Mesothelial cell of epicardium (in vitro differentiated cells): Measurements from ENCODE around the gene GRK5. TPM values are rescaled to one million over a fixed set of nuclear protein-coding genes. Genes with fewer than 3 reads are reported as not detected.

Experiments
- DNase-seq, 2 experiments: peaks; one replicate each; pipeline ENCODE4 v3.0.0; 2021; ENCODE audit warnings: low spot score in 2 of 2; ENCODE audit not compliant: unreplicated experiment in 2 of 2
- H3K27ac Mint-ChIP-seq: 2 replicates; pipeline ENCODE4 v1.8.0; 2021; ENCODE audit warnings: mixed read lengths
- H3K27me3 Mint-ChIP-seq: 2 replicates; pipeline ENCODE4 v1.8.0; 2021; ENCODE audit warnings: low read depth, mixed read lengths
- H3K36me3 Mint-ChIP-seq: 2 replicates; pipeline ENCODE4 v1.8.0; 2021; ENCODE audit warnings: mixed read lengths
- H3K4me1 Mint-ChIP-seq: 2 replicates; pipeline ENCODE4 v1.8.0; 2021; ENCODE audit warnings: mixed read lengths
- H3K4me3 Mint-ChIP-seq: 2 replicates; pipeline ENCODE4 v1.8.0; 2021; ENCODE audit warnings: mild to moderate bottlenecking, moderate library complexity, mixed read lengths
- H3K9me3 Mint-ChIP-seq: 2 replicates; pipeline ENCODE4 v1.8.0; 2021; ENCODE audit warnings: mixed read lengths
- total RNA-seq: library from RNA; stranded (reverse); gene quantifications from 3 replicates; pipeline ENCODE4 v1.2.1, GENCODE V29; 2021
- TF ChIP-seq, protein P1 (sequence below): fragments of 200-600 bp; sonication (generic); IDR thresholded peaks from one replicate; pipeline ENCODE4 v1.5.0; 2021; ENCODE audit warnings: antibody characterized with exemption; ENCODE audit not compliant: unreplicated experiment

GRK5 gene
- total RNA-seq, 1 donor from 2014 or later, result 14.5 TPM

DNA sequence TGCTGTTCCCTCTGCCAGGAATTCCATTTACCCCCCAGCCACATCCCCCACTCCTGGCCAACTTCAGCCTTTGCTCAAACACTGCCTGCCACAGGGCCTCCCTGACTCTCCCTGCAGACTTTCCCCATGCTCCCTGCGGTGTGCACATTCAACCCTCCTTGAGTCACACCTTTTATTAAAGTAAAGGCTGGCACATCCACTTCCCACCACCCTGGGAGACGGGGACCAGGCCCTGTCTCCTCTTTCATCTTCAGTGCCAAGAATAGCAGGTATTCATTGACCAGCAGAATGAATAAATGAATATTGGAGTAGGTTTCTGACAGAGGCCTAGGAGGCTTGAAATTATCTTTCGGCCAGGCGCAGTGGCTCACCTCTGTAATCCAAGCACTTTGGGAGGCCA is 91.4 kb downstream of the GRK5 start:
- H3K27ac Mint-ChIP-seq, result no peak overlapping the region
- H3K36me3 Mint-ChIP-seq, result peaks cover 6% of the 10 kb centered on the region
- peaks cover 16% of the 10 kb centered on the region for H3K9me3 Mint-ChIP-seq
- TF ChIP-seq, protein P1, sequence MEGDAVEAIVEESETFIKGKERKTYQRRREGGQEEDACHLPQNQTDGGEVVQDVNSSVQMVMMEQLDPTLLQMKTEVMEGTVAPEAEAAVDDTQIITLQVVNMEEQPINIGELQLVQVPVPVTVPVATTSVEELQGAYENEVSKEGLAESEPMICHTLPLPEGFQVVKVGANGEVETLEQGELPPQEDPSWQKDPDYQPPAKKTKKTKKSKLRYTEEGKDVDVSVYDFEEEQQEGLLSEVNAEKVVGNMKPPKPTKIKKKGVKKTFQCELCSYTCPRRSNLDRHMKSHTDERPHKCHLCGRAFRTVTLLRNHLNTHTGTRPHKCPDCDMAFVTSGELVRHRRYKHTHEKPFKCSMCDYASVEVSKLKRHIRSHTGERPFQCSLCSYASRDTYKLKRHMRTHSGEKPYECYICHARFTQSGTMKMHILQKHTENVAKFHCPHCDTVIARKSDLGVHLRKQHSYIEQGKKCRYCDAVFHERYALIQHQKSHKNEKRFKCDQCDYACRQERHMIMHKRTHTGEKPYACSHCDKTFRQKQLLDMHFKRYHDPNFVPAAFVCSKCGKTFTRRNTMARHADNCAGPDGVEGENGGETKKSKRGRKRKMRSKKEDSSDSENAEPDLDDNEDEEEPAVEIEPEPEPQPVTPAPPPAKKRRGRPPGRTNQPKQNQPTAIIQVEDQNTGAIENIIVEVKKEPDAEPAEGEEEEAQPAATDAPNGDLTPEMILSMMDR, result no peak
- DNase-seq, result no peak
- no peaks in the 10 kb centered on the region for H3K27me3 Mint-ChIP-seq
- H3K4me1 Mint-ChIP-seq, result peaks cover 13% of the 10 kb centered on the region
- H3K4me3 Mint-ChIP-seq, result no peak overlapping the region

DNA sequence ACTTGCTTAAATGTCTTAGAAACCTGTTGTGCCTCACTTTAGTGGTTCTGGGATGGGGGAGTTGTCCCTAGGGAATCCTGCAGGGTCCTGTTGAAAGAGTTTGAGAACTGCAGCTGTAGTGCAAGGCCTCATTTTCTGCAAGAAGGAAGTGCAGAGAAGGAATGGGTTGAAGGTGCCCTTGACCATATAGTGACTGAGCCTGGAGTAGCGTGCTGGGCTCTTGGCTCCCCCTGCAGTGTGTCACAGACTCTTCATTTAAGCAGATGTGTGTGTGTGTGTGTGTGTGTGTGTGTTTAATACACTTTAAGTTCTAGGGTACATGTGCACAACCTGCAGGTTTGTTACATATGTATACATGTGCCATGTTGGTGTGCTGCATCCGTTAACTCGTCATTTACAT is 92.2 kb downstream of the GRK5 start:
- no peak overlapping the region for H3K4me3 Mint-ChIP-seq
- H3K36me3 Mint-ChIP-seq, result peaks cover 6% of the 10 kb centered on the region
- H3K9me3 Mint-ChIP-seq, result peaks cover 16% of the 10 kb centered on the region
- no peaks in the 10 kb centered on the region for H3K27me3 Mint-ChIP-seq
- no peak overlapping the region for H3K27ac Mint-ChIP-seq
- peaks cover 13% of the 10 kb centered on the region for H3K4me1 Mint-ChIP-seq
- TF ChIP-seq, protein P1, result no peak
- DNase-seq, result no peak

DNA sequence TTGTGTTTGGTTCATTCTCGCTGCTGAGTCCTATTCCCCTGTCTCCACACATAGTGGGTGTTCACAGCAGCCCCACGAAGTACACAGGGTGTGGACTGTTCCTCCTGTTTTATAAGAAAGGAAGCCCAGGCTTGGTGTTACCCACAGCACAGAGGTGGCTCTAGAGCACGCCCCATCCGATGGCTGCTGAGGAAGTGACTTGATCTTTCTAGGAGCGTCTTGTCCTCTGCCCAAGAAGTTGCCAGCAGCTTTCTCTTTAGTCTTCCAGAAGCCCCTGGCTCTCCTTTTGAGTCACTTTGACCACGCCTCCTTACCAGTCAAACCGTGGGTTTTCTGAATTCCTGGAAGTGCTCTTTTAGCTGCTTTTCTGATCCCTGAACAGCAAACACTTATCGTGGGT is 94.0 kb downstream of the GRK5 start:
- H3K4me1 Mint-ChIP-seq, result peaks cover 13% of the 10 kb centered on the region
- H3K27me3 Mint-ChIP-seq, result no peaks in the 10 kb centered on the region
- H3K27ac Mint-ChIP-seq, result no peak overlapping the region
- H3K36me3 Mint-ChIP-seq, result peaks cover 4% of the 10 kb centered on the region
- peaks cover 12% of the 10 kb centered on the region for H3K9me3 Mint-ChIP-seq
- TF ChIP-seq, protein P1, result no peak
- no peak overlapping the region for H3K4me3 Mint-ChIP-seq
- no peak for DNase-seq

DNA sequence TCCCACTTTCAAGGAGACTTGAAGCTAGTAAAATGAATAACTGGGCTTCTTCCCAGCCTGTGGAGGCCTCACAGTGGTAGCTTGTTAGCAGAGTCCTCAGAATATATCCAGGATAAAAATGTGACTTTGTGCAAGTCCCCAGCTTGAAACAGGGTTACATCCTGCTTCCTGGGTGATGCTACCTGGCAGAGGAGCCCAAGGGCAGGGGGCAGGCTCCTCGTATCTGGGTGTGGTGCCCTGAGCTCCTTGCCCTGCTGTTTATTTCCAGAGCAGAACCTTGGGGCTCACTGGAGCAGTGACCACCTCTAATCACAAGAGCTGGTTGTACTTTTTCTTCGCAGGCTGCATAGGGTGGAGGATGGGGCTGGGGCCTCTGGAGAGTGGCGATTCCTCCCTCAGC is 94.8 kb downstream of the GRK5 start:
- DNase-seq, result no peak
- no peaks in the 10 kb centered on the region for H3K27me3 Mint-ChIP-seq
- peaks cover 13% of the 10 kb centered on the region for H3K4me1 Mint-ChIP-seq
- TF ChIP-seq, protein P1, result no peak
- no peak overlapping the region for H3K27ac Mint-ChIP-seq
- peaks cover 9% of the 10 kb centered on the region for H3K9me3 Mint-ChIP-seq
- H3K36me3 Mint-ChIP-seq, result peaks cover 4% of the 10 kb centered on the region
- no peak overlapping the region for H3K4me3 Mint-ChIP-seq

DNA sequence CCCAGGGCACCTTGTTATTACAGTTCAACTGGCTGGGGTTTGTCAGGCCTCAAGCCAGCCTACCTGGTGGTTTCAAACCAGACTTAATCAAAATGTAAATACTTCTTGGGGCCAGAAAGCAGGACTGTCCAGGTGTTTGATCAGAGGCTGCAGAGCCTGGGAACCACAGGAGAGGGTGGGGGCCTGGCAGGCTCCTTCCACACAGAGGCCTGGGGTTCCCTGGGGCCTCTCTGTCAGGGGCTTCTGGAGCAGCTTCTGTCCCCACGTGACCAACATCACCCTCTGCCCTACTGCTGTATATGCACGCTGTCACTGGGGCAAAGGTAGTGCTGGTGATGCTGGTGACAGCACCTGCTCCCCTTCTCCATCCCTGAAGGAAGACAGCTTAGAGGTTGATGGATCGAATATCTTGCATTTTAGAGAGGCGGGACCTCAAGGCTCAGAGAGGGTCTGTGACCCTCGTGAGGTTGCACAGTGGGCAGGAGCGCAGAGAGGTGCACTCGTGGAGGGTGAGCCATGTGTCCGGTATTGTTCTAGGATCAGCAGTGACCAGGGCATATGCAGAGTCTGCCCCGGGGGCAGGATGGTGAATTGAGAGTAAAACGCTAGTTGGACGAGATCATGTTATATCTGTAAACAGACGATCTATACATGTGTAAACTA is 95.4 kb downstream of the GRK5 start:
- Mint-ChIP-seq H3K4me3 (no peak overlapping the region), H3K9me3 (peaks cover 3% of the 10 kb centered on the region), H3K36me3 (peaks cover 2% of the 10 kb centered on the region), H3K27me3 (no peaks in the 10 kb centered on the region), H3K4me1 (peaks cover 13% of the 10 kb centered on the region), H3K27ac (no peak overlapping the region)
- DNase-seq, result no peak
- TF ChIP-seq, protein P1, result no peak
